GM19025 (cell line): ENCODE data around the gene CEP70.
"Not testable (repeated sequence)": the region's sequence is repeated elsewhere in the genome, so short reads cannot be mapped to it uniquely, and the experiment has no call there.

ENCODE experiments used
- ATAC-seq: cut with Tn5 transposase; IDR thresholded peaks from one replicate; pipeline ENCODE4 v1.9.1; 2021; ENCODE audit warnings: mild to moderate bottlenecking, low read depth, moderate library complexity; ENCODE audit not compliant: unreplicated experiment

CEP70 gene, protein sequence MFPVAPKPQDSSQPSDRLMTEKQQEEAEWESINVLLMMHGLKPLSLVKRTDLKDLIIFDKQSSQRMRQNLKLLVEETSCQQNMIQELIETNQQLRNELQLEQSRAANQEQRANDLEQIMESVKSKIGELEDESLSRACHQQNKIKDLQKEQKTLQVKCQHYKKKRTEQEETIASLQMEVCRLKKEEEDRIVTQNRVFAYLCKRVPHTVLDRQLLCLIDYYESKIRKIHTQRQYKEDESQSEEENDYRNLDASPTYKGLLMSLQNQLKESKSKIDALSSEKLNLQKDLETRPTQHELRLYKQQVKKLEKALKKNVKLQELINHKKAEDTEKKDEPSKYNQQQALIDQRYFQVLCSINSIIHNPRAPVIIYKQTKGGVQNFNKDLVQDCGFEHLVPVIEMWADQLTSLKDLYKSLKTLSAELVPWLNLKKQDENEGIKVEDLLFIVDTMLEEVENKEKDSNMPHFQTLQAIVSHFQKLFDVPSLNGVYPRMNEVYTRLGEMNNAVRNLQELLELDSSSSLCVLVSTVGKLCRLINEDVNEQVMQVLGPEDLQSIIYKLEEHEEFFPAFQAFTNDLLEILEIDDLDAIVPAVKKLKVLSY

GRCh38 chr3:138594150-138594934 is at the start of gene CEP70:
Gene CEP70, minus strand, starts transcription at chr3:138594260. Its CDS starts 21,333 bp downstream, at chr3:138572927.
- peak; percentile 80 for ATAC-seq

DNA sequence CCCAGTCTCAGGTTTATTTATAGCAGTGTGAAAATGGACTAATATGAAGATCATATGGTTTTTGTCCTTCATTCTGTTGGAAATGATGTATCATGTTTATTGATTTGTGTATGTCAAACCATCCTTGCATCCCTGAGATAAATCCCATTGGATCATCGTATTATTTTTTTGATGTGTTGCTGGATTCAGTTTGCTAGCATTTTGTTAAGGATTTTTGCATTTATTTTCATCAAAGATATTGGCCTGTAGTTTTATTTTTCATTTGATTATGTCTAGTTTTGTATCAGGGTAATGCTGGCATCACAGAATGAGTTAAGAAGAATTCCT is 48.8 kb upstream of the CEP70 start:
- no peak for ATAC-seq

DNA sequence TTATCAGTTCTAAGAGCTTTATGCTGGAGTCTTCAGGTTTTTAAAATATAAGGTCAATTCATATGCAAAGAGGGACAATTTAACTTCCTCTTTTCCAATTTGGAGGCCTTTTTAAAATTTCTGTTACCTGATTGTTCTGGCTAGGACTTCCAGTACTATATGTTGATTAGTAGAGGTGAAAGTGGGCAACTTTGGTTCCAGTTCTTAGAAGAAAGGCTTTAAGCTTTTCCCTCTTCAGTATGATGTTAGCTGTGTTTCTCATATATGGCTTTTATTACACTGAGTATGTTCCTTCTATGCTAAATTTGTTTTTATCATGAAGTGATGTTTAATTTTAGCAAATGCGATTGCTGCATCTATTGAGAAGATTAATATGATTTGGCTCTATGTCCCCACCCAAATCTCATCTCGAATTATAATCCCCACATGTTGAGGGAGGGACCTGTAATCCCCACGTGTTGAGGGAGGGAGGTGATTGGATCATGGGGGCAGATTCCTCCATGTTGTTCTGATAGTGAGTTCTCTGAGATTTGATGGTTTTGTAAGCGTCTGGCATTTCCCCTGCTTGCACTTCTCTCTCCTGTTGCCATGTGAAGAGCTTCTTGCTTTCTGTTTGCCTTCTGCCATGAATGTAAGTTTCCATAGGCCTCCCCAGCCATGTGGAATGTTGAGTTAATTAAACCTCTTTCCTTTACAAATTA is 48.3 kb upstream of the CEP70 start:
- ATAC-seq, result no peak

DNA sequence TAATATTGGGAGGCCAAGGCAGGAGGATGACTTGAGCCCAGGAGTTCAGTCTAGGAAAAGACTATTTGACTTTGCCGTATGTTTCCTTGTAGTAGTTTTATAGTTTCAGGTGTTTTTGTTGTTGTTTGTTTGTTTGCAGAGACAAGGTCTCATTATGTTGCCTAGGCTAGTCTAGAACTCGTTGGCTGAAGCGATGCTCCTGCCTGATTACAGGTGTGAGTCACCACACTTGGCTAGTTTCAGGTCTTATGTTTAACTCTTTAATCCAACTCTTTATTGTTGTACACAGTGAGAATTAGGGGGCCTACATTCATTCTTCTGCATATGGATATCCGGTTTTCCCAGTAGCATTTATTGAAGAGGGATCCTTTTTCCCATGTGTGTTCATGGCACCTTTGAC is 46.5 kb upstream of the CEP70 start:
- ATAC-seq, result no peak

GRCh38 chr3:138638641-138639040 is 44.6 kb upstream of the CEP70 start:
- ATAC-seq, result no peak

DNA sequence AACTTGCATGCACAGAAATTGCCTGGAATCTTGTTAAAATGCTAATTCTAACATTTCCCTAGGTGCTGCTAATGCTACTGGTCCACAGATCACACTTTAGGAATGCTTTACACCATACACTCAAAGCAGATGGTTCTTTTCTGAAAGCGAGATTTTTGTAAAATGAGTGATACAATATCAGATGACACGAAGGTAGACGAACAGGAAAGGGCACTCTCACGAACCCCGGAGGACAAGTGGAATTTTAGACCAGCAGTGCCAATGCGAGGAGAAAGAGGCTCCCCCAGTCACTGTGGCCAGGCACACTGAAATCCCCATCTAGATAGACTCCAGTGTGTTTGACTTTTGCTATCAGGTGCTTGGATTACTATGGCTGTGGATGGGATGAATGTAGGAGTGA is 35.5 kb upstream of the CEP70 start:
- no peak for ATAC-seq

GRCh38 chr3:138625707-138626365 is 31.8 kb upstream of the CEP70 start:
- ATAC-seq, result no peak

DNA sequence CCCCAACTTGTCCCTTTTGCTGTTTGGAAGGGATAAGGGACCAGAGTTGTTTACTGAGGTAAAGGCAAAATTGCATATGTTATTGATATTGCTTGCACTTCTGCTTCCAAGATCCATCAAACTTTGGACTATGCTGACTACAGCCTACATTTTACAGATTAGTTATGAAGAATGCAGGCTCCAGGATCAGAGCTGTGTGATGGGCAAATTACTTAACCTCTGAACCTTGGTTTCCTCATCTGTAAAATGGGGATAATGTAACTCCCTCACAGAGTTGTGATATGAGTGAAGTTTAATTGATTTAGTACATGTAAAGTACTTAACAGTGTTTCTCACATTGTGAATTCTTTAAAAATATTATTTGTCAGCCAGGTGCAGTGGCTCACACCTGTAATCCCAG is 30.5 kb upstream of the CEP70 start:
- no peak for ATAC-seq

DNA sequence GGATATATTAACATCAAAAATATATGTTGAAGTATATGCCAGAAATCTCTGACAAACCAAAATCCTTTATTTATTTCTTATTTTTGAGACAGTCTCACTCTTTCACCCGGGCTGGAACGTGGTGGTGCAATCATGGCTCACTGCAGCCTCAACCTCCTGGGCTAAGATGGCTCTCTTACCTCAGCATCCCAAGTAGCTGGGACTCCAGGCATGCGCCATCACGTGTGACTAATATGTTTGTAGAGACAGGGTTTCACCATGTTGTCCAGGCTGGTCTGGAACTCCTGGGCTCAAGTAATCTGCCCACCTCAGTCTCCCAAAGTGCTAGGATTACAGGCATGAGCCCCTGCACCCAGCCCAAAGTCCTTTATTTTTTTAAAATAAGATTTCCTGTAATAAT is 26.4 kb upstream of the CEP70 start:
- no peak for ATAC-seq

GRCh38 chr3:138615462-138615861 is 21.4 kb upstream of the CEP70 start:
- ATAC-seq, result no peak

GRCh38 chr3:138609898-138610266 is 15.8 kb upstream of the CEP70 start:
- no peak for ATAC-seq

- ATAC-seq, result peak; percentile 72
Measured at GRCh38 chr3:138608322-138609135, 14.5 kb upstream of the CEP70 start, which contains the start of gene FAIM. Gene FAIM, plus strand, starts transcription at chr3:138608771. Its CDS starts 10,956 bp downstream, at chr3:138619727.

- not testable (repeated sequence) for ATAC-seq
Measured at GRCh38 chr3:138604106-138604595, 10.1 kb upstream of the CEP70 start.

DNA sequence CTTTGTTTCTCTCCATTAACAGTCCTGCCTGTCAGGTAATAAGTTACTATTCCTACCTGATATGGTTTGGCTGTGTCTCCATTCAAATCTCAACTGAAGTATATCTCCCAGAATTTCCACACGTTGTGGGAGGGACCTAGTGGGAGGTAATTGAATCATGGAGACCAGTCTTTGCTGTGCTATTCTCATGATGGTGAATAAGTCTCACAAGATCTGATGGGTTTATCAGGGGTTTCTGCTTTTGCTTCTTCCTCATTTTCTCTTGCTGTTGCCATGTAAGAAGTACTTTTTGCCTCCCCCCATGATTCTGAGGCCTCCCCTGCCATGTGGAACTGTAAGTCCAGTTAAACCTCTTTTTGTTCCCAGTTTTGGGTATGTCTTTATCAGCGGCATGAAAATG is 7.6 kb upstream of the CEP70 start:
- ATAC-seq, result not testable (repeated sequence)

DNA sequence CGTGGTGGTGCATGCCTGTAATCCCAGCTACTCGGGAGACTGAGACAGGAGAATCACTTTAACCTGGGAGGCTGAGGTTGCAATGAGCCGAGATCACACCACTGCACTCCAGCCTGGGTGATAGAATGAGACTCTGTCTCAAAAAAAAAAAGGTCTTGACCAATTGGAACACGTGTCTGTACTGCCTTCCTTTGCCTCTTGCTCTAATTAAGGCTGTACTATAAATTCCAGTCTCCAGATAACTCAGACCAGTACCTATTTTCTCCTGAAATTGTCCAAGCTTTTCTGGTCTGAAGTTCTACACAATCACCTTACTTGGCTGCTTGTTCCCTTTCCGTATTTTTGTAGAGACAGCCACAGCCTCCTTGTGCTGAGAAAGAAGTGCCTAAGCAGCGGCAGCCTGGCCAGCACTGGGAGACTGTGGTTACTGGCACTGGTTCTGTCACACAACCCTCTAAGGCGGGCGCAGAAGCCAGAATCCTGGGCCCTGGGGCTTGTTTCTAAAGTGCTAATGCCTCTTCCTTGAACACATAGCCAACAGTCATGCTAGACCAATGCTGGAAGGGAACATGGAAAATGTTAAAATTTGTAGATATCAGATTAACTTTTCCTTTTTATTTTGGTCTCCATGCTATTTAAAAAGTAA is 6.2 kb upstream of the CEP70 start:
- ATAC-seq, result no peak

DNA sequence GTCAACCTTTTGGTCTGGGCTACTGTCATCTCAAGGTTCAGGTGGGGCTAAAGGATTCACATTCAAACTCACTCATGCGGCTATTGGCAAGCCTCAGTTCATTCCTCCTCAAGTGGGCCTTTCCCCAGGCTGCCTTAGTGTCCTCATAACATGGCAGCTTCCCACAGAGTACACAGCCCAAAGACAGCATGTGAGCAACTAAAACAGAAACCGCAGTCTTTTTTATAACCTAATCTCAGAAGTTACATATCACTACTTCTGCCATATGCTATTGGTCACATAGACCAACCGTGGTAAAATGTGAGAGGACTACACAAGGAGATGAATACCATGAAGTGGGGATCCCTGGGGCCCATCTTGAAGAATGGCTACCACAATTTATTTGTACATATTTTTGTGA is 4.5 kb upstream of the CEP70 start:
- no peak for ATAC-seq

GRCh38 chr3:138597186-138597976 is 3.3 kb upstream of the CEP70 start:
- ATAC-seq, result not testable (repeated sequence)
